Suprapubic skin (tissue), 4 donors: ENCODE measurements around the gene KLHL29. TPM values are rescaled to one million over a fixed set of nuclear protein-coding genes. Genes with fewer than 3 reads are reported as not detected.

Experiments used
- DNase-seq, 2 donors: peaks; one replicate each; pipeline ENCODE4 v3.0.0-alpha.2; 2019; ENCODE audit warnings: low spot score in 2 of 2
- H3K27ac ChIP-seq: fragments of 200-600 bp; sonication (generic); one replicate; pipeline ENCODE4 v1.5.1; 2019
- H3K27me3 ChIP-seq: fragments of 200-600 bp; sonication (generic); one replicate; pipeline ENCODE4 v1.5.1; 2019
- H3K36me3 ChIP-seq: fragments of 200-600 bp; sonication (generic); one replicate; pipeline ENCODE4 v1.5.1; 2019
- H3K4me1 ChIP-seq: fragments of 200-600 bp; sonication (generic); one replicate; pipeline ENCODE4 v1.5.1; 2019
- H3K4me3 ChIP-seq: fragments of 200-600 bp; sonication (generic); one replicate; pipeline ENCODE4 v1.5.1; 2019; ENCODE audit warnings: mild to moderate bottlenecking
- H3K9me3 ChIP-seq: fragments of 200-600 bp; sonication (generic); one replicate; pipeline ENCODE4 v1.5.1; 2019
- EP300 ChIP-seq: sonication (generic); formaldehyde crosslinking; IDR thresholded peaks from one replicate; pipeline ENCODE4 v1.6.1; 2017; ENCODE audit warnings: antibody characterized with exemption
- POLR2A ChIP-seq, 2 donors: fragments of 450-650 bp; IDR thresholded peaks; one replicate each; pipeline ENCODE4 v1.6.1; 2017; ENCODE audit warnings: antibody characterized with exemption in 2 of 2, mild to moderate bottlenecking in 2 of 2, moderate library complexity in 2 of 2
- POLR2AphosphoS5 ChIP-seq, 3 donors: sonication (generic); formaldehyde crosslinking; IDR thresholded peaks; one replicate each; pipeline ENCODE4 v1.6.1; 2017; ENCODE audit warnings: antibody characterized with exemption in 3 of 3
- WGBS: methylation state at CpG from one replicate; pipeline ENCODE4 v1.1.5; 2018; 5-methylcytosine and 5-hydroxymethylcytosine counted together
- total RNA-seq, 4 donors: library from RNA; depleted of rRNA; stranded (reverse); fragments of >200 nt; gene quantifications; one replicate each; pipeline ENCODE4 v1.1.0, GENCODE V29; 2016
- TF ChIP-seq, protein P1 (sequence below), 2 donors: fragments of 200-600 bp in 1 of 2; fragments of 450-650 bp in 1 of 2; sonication (generic) in 1 of 2; IDR thresholded peaks; one replicate each; pipeline ENCODE4 v1.5.1; 2016 to 2019; ENCODE audit warnings: antibody characterized with exemption in 2 of 2, mild to moderate bottlenecking in 1 of 2, moderate library complexity in 1 of 2

Gene KLHL29
- 10 to 100 TPM; 17.1 to 30.8 (median 20.7) TPM for total RNA-seq

GRCh38 chr2:23384551-23385343 is at the start of gene KLHL29:
KLHL29 (plus strand) TSS chr2:23385179; CDS start chr2:23562197, 177,018 bp downstream.
- Histone ChIP-seq H3K9me3 (no peaks in the 10 kb centered on the region), H3K27ac (peak within 1 kb of the TSS; percentile 74), H3K4me3 (peak within 1 kb of the TSS; percentile 87), H3K4me1 (peaks cover 37% of the 10 kb centered on the region), H3K36me3 (no peaks in the 10 kb centered on the region), H3K27me3 (peaks cover 25% of the 10 kb centered on the region)
- DNase-seq = peak; percentile 87 to 89
- WGBS = 55% methylated on average over 6 of the region's 91 CpGs
- no peak for TF ChIP-seq POLR2AphosphoS5 (IDR thresholded peaks at IDR 0.05)
- TF ChIP-seq, protein P1, sequence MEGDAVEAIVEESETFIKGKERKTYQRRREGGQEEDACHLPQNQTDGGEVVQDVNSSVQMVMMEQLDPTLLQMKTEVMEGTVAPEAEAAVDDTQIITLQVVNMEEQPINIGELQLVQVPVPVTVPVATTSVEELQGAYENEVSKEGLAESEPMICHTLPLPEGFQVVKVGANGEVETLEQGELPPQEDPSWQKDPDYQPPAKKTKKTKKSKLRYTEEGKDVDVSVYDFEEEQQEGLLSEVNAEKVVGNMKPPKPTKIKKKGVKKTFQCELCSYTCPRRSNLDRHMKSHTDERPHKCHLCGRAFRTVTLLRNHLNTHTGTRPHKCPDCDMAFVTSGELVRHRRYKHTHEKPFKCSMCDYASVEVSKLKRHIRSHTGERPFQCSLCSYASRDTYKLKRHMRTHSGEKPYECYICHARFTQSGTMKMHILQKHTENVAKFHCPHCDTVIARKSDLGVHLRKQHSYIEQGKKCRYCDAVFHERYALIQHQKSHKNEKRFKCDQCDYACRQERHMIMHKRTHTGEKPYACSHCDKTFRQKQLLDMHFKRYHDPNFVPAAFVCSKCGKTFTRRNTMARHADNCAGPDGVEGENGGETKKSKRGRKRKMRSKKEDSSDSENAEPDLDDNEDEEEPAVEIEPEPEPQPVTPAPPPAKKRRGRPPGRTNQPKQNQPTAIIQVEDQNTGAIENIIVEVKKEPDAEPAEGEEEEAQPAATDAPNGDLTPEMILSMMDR (IDR thresholded peaks at IDR 0.05) = no peak

DNA sequence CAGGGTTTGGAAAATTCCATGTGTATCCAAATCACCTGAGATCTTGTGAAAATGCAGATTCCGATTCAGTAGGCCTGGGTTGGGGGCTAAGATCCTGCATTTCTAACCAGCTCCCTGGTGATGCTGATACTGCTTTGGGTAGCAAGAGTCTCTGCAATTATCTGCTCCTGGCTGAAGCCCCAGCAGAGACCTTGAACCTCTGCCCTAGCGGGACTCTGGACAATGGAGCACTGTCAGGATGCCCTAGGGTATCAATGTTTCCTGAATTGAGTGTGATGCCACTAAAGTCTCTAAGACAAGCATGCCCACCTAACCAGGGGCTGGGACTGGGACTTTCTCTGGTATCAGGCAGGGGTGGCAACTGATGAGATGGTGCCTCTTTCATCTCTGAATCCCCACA is 49.4 kb upstream of the KLHL29 start:
- Histone ChIP-seq H3K36me3 (no peaks in the 10 kb centered on the region), H3K27ac (no peak overlapping the region), H3K27me3 (peaks cover 13% of the 10 kb centered on the region), H3K4me3 (no peak overlapping the region), H3K4me1 (no peaks in the 10 kb centered on the region), H3K9me3 (no peaks in the 10 kb centered on the region)
- no peak for DNase-seq
- 92% methylated on average over 2 of the region's 2 CpGs for WGBS
- TF ChIP-seq POLR2A (IDR thresholded peaks at IDR 0.05) = no peak
- TF ChIP-seq, protein P1 (IDR thresholded peaks at IDR 0.05) = no peak
- no peak for TF ChIP-seq POLR2AphosphoS5 (IDR thresholded peaks at IDR 0.05)
- TF ChIP-seq EP300 = no peak

DNA sequence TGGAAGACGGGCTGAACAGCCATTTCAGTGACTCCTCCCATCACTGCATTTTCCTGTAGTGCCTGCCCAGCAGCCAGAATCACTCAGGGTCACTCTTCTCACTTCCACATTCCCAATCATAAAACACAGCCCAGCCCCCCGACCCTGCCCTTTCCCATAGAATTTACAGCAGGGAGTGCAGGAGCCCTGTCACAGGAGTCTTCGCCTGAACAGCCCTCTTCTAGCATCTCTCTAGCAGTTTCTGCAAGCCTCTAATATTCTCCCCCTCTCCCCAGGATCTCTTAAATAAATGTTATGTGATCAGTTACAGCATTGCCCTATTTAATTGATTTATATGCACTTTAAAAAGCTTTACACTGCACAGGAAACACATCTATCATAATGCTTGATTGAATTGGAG is 42.9 kb upstream of the KLHL29 start:
- DNase-seq = no peak
- WGBS = 62% methylated on average over 3 of the region's 3 CpGs
- Histone ChIP-seq H3K27ac (no peak overlapping the region), H3K27me3 (peaks cover 2% of the 10 kb centered on the region), H3K4me1 (no peaks in the 10 kb centered on the region), H3K4me3 (no peak overlapping the region), H3K36me3 (no peaks in the 10 kb centered on the region), H3K9me3 (no peaks in the 10 kb centered on the region)
- TF ChIP-seq POLR2A (IDR thresholded peaks at IDR 0.05) (no peak), EP300 (no peak), POLR2AphosphoS5 (IDR thresholded peaks at IDR 0.05) (no peak)
- TF ChIP-seq, protein P1 (IDR thresholded peaks at IDR 0.05) = no peak

- no peak overlapping the region for H3K4me3 ChIP-seq
- no peaks in the 10 kb centered on the region for H3K9me3 ChIP-seq
- no peak overlapping the region for H3K27ac ChIP-seq
- peaks cover 2% of the 10 kb centered on the region for H3K27me3 ChIP-seq
- TF ChIP-seq POLR2AphosphoS5 (IDR thresholded peaks at IDR 0.05) (no peak), POLR2A (IDR thresholded peaks at IDR 0.05) (no peak), EP300 (no peak)
- TF ChIP-seq, protein P1 (IDR thresholded peaks at IDR 0.05) = no peak
- peaks cover under 1% of the 10 kb centered on the region for H3K4me1 ChIP-seq
- WGBS = 83% methylated on average over 4 of the region's 4 CpGs
- no peaks in the 10 kb centered on the region for H3K36me3 ChIP-seq
- no peak for DNase-seq
These were observed 39.0 kb upstream of the KLHL29 start for GRCh38 chr2:23346029-23346428.

- H3K36me3 ChIP-seq = no peaks in the 10 kb centered on the region
- H3K4me3 ChIP-seq = no peak overlapping the region
- H3K4me1 ChIP-seq = peaks cover 8% of the 10 kb centered on the region
- TF ChIP-seq POLR2A (IDR thresholded peaks at IDR 0.05) (no peak), POLR2AphosphoS5 (IDR thresholded peaks at IDR 0.05) (no peak), EP300 (no peak)
- TF ChIP-seq, protein P1 (IDR thresholded peaks at IDR 0.05) = no peak
- no peak overlapping the region for H3K27ac ChIP-seq
- DNase-seq = no peak
- peaks cover 2% of the 10 kb centered on the region for H3K27me3 ChIP-seq
- H3K9me3 ChIP-seq = no peaks in the 10 kb centered on the region
- WGBS = 90% methylated on average over 8 of the region's 8 CpGs
These were observed 38.2 kb upstream of the KLHL29 start for GRCh38 chr2:23346781-23347180.
